Transverse colon (tissue), 4 donors: ENCODE data around the gene MUC6. TPM values are rescaled to one million over a fixed set of nuclear protein-coding genes. Genes with fewer than 3 reads are reported as not detected.
A peak's percentile ranks its signal among the peaks of the same experiment; 100 is the strongest.

Source experiments
- DNase-seq: peaks from one replicate; pipeline ENCODE4 v3.0.0-alpha.2; 2019
- H3K27ac ChIP-seq, 4 donors: fragments of 200-600 bp; sonication (generic); 2 replicates each; pipeline ENCODE4 v1.5.1; 2016 to 2018; ENCODE audit warnings: inconsistent platforms in 4 of 4
- H3K27me3 ChIP-seq: fragments of 200-600 bp; sonication (generic); 2 replicates; pipeline ENCODE4 v1.5.1; 2017; ENCODE audit warnings: inconsistent platforms
- H3K36me3 ChIP-seq, 4 donors: fragments of 200-600 bp; sonication (generic); 2 replicates each; pipeline ENCODE4 v1.5.1; 2017 to 2019; ENCODE audit warnings: inconsistent platforms in 4 of 4
- H3K4me1 ChIP-seq, 4 donors: fragments of 200-600 bp; sonication (generic); 2 replicates each; pipeline ENCODE4 v1.5.1; 2017 to 2020; ENCODE audit warnings: inconsistent platforms in 4 of 4
- H3K4me3 ChIP-seq, 4 donors: fragments of 200-600 bp; sonication (generic); 1 replicate in 1 of 4; 2 replicates in 3 of 4; pipeline versions ENCODE4 v1.5.1 to v1.6.1; 2017 to 2019; ENCODE audit warnings: inconsistent platforms in 4 of 4
- H3K9me3 ChIP-seq, 2 donors: fragments of 200-600 bp; sonication (generic); 2 replicates each; pipeline ENCODE4 v1.5.1; 2017 to 2019; ENCODE audit warnings: inconsistent platforms in 2 of 2
- EP300 ChIP-seq: sonication (generic); formaldehyde crosslinking; IDR thresholded peaks from one replicate; pipeline ENCODE4 v1.6.1; 2017; ENCODE audit warnings: antibody characterized with exemption, low read depth
- POLR2A ChIP-seq: fragments of 450-650 bp; IDR thresholded peaks from one replicate; pipeline ENCODE4 v1.6.1; 2016; ENCODE audit warnings: antibody characterized with exemption, mild to moderate bottlenecking, moderate library complexity
- POLR2AphosphoS5 ChIP-seq, 3 donors: sonication (generic); formaldehyde crosslinking; IDR thresholded peaks; one replicate each; pipeline ENCODE4 v1.6.1; 2016; ENCODE audit warnings: antibody characterized with exemption in 3 of 3
- WGBS, 2 donors: methylation state at CpG; one replicate each; pipeline ENCODE4 v1.1.5; 2018; ENCODE audit warnings: low coverage in 1 of 2; 5-methylcytosine and 5-hydroxymethylcytosine counted together
- in situ Hi-C, 4 donors: fragments of 200-750 bp; cut with MboI; loops; one replicate each; pipeline versions ENCODE4 v1.15.0 to v1.15.1; 2017; ENCODE audit warnings: low sequenced_read_pairs in 3 of 4, low pct_ligation_motif_present in 1 of 4, low pct_unique_long_range_greater_than_20kb in 1 of 4
- intact Hi-C: fragments of 100-400 bp; cut with DNase I; formaldehyde crosslinking; loops from one replicate; pipeline ENCODE4 v1.15.1; 2023; ENCODE audit warnings: low total_unique reads
- total RNA-seq, 4 donors: library from RNA; depleted of rRNA; stranded (reverse); fragments of >200 nt; gene quantifications; one replicate each; pipeline ENCODE4 v1.1.0, GENCODE V29; 2016
- TF ChIP-seq, protein P1 (sequence below), 5 experiments: fragments of 200-600 bp in 3 of 5; fragments of 450-650 bp in 2 of 5; sonication (generic) in 3 of 5; IDR thresholded peaks; 1 replicate in 2 of 5; 2 replicates in 3 of 5; pipeline ENCODE4 v1.5.1; 2016 to 2017; ENCODE audit warnings: antibody characterized with exemption in 5 of 5, inconsistent platforms in 3 of 5, mild to moderate bottlenecking in 2 of 5, moderate library complexity in 1 of 5

Gene MUC6
- total RNA-seq, 4 donors from 2014 or later: not detected

DNA sequence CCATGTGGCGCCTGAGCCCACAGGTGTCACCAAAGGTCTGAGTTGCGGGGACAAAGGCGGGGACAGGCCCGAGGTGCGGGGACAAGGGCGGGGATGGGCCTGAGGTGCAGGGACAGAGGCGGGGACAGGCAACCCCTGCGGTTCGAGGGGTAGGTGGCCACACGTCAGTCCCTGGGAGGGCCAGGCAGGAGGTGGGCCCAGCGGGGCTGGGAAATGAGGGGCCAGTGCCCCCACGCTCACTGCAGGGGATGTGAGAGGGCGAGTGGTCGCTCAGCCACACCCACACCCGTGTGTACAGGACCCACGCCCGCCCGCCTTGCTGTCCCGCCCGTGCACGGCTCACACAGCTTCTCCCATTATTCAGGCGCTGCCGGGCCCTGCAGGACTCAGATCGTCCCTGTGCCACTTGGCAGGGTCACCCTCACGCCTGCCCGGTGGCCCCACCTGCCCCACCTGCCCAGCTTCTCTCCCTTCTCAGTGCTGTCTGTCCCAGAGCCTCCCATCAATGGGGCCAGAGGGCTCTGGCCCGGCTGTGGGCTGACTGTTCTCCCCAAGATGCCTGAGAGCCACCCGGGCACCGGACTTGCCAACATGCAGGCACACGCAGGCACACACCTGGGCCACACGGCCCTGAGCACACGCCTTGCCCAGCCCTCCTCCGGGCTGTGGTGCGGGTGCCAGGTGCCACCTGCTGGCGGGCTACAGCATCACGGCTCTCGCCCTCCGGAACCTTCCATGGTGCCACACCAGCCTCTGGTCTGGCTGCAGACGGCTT is 14.2 kb upstream of the MUC6 start:
- peaks cover 57% of the 10 kb centered on the region for H3K27me3 ChIP-seq

DNA sequence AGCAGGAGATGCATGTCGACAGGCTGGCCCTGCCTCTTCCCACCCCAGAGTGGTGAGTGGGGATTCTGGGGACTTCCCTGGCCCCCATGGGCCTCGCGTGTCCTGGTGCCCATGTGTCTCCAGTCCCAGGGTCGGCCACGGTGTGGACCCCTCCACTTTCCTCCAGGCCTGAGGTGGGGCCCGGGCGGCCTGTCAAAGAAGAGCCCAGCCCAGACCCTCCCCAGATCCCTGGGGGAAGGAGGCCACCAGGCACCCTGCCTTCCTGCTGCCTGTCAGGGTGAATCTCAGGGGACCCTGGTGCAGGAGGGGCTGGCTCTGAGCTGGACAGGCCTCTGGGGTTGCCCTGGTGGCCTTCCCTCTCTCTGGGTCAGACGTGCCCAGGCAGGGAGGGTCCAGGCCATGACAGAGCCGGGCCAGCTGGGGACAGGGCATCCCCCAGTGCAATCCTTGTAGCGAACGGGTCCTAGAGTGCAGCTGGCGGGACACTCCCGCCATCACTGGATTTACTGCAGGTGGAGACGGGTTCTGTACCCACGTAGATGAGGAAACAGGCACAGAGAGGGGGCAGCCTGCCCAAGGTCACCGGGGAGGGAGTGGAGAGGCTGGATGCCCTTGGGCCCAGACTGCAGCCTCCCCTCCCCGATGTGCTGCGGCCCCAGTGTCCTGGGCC is 13.5 kb upstream of the MUC6 start:
- TF ChIP-seq EP300: no peak
- TF ChIP-seq, protein P1, sequence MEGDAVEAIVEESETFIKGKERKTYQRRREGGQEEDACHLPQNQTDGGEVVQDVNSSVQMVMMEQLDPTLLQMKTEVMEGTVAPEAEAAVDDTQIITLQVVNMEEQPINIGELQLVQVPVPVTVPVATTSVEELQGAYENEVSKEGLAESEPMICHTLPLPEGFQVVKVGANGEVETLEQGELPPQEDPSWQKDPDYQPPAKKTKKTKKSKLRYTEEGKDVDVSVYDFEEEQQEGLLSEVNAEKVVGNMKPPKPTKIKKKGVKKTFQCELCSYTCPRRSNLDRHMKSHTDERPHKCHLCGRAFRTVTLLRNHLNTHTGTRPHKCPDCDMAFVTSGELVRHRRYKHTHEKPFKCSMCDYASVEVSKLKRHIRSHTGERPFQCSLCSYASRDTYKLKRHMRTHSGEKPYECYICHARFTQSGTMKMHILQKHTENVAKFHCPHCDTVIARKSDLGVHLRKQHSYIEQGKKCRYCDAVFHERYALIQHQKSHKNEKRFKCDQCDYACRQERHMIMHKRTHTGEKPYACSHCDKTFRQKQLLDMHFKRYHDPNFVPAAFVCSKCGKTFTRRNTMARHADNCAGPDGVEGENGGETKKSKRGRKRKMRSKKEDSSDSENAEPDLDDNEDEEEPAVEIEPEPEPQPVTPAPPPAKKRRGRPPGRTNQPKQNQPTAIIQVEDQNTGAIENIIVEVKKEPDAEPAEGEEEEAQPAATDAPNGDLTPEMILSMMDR (IDR thresholded peaks at IDR 0.05): no peak
- no peak for TF ChIP-seq POLR2A
- no peak for TF ChIP-seq POLR2AphosphoS5 (IDR thresholded peaks at IDR 0.05)
- Histone ChIP-seq H3K4me3 (no peak overlapping the region), H3K36me3 (no peaks in the 10 kb centered on the region), H3K4me1 (peaks cover 4 to 34% (median 19%) of the 10 kb centered on the region in 4 donors), H3K27ac (no peak overlapping the region), H3K27me3 (peaks cover 57% of the 10 kb centered on the region), H3K9me3 (no peaks in the 10 kb centered on the region)
- DNase-seq: no peak
- intact Hi-C loops: loop anchor here (10.0 kb wide), 1 partner anchor 195 kb away; no protein-coding TSS in a partner anchor
- in situ Hi-C loops: loop anchor here in 3 of 4 donors (25.0 kb wide), 2 partner anchors 138 to 188 kb away; partner anchors contain the start of gene CHID1 (in 1 of the 3)
- WGBS, 2 donors: 71% methylated on average over 9 of the region's 18 CpGs; no CpG with 5 or more reads in 1 of the 2 donors

More for the DNA sequence above, 14.2 kb upstream of the MUC6 start:
- TF ChIP-seq, protein P1 (IDR thresholded peaks at IDR 0.05): peak; percentile 76 to 97 (median 92)
- no peak for TF ChIP-seq POLR2A
- peak in 1 of 3 donors; percentile 22 for TF ChIP-seq POLR2AphosphoS5 (IDR thresholded peaks at IDR 0.05)
- Histone ChIP-seq H3K27ac (peak overlapping the region in 1 of 4 donors; percentile 90), H3K9me3 (no peaks in the 10 kb centered on the region), H3K4me1 (peaks cover 8 to 41% (median 22%) of the 10 kb centered on the region in 4 donors), H3K4me3 (no peak overlapping the region), H3K36me3 (no peaks in the 10 kb centered on the region)
- in situ Hi-C loops (no loop called here), intact Hi-C loops (loop anchor here (10.0 kb wide), 1 partner anchor 196 kb away; no protein-coding TSS in a partner anchor)
- peak; percentile 86 for DNase-seq
- WGBS, 2 donors: 45% methylated on average over 31 of the region's 39 CpGs; no CpG with 5 or more reads in 1 of the 2 donors

DNA sequence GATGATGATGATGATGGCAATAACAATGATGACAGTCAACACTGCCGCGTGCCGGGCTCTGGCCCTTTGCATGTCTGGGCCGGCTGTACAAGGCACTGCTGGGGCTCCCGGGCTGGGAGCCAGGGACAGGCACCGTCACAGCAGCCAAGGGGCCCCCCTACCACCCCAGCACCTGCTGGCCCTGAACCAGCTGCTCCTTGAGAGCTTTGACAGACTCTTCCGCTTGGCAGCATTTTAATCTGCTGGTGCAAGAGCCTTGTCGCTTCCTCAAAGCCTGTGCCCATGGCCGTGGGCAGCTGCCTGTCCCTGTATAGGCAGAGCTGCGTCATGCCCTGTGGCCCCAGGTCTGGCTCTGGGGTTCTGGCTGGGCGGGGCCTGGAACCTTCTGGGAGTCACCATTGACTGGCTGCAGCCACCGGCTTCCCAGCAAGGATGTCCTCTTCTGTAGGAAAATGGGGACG is 12.9 kb upstream of the MUC6 start:
- H3K27ac ChIP-seq: no peak overlapping the region
- TF ChIP-seq, protein P1 (IDR thresholded peaks at IDR 0.05): no peak
- no peak for TF ChIP-seq POLR2A
- TF ChIP-seq EP300: no peak
- no peak for TF ChIP-seq POLR2AphosphoS5 (IDR thresholded peaks at IDR 0.05)
- intact Hi-C loops: no loop called here
- no peaks in the 10 kb centered on the region for H3K36me3 ChIP-seq
- H3K4me3 ChIP-seq: no peak overlapping the region
- 49% methylated on average over 11 of the region's 13 CpGs; no CpG with 5 or more reads in 1 of the 2 donors for WGBS, 2 donors
- H3K4me1 ChIP-seq: peaks cover 4 to 28% (median 15%) of the 10 kb centered on the region in 4 donors
- no peak for DNase-seq
- H3K27me3 ChIP-seq: peaks cover 52% of the 10 kb centered on the region
- H3K9me3 ChIP-seq: no peaks in the 10 kb centered on the region
- in situ Hi-C loops: loop anchor here in 3 of 4 donors (25.0 kb wide), 2 partner anchors 137 to 187 kb away; partner anchors contain the start of gene CHID1 (in 1 of the 3)

DNA sequence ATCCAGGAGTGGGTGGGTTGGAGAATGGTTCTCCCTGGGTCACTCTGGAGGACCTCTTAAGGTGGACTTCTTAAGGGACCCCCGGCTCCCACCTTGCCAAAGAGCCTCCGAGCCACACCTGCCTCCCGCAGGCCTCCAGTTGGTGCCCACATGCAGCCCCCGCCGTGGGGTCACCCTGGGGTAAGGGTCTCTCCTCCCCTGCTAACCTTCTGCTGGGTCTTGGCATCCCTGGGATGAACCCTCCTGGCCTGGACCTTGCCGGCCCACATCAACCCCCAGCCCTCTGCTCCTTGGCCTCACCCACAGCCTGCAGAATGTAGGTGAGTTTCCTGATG is 12.5 kb upstream of the MUC6 start:
- H3K4me3 ChIP-seq: no peak overlapping the region
- no peaks in the 10 kb centered on the region for H3K36me3 ChIP-seq
- H3K4me1 ChIP-seq: peaks cover 2 to 24% (median 11%) of the 10 kb centered on the region in 4 donors
- in situ Hi-C loops: loop anchor here in 3 of 4 donors (25.0 kb wide), 2 partner anchors 137 to 187 kb away; partner anchors contain the start of gene CHID1 (in 1 of the 3)
- 68% methylated on average over 6 of the region's 6 CpGs; no CpG with 5 or more reads in 1 of the 2 donors for WGBS, 2 donors
- TF ChIP-seq EP300 (no peak), POLR2AphosphoS5 (IDR thresholded peaks at IDR 0.05) (no peak), POLR2A (no peak)
- TF ChIP-seq, protein P1 (IDR thresholded peaks at IDR 0.05): no peak
- no peak for DNase-seq
- H3K9me3 ChIP-seq: no peaks in the 10 kb centered on the region
- H3K27ac ChIP-seq: no peak overlapping the region
- intact Hi-C loops: no loop called here
- peaks cover 49% of the 10 kb centered on the region for H3K27me3 ChIP-seq
